GM19467 (cell line): ENCODE data around the gene ZNRF3.
"Not testable (repeated sequence)": the region's sequence is repeated elsewhere in the genome, so short reads cannot be mapped to it uniquely, and the experiment has no call there.

ENCODE experiments used
- ATAC-seq: cut with Tn5 transposase; IDR thresholded peaks from one replicate; pipeline ENCODE4 v1.9.1; 2021; ENCODE audit warnings: mild to moderate bottlenecking, moderate library complexity; ENCODE audit not compliant: unreplicated experiment

The ZNRF3 gene

DNA sequence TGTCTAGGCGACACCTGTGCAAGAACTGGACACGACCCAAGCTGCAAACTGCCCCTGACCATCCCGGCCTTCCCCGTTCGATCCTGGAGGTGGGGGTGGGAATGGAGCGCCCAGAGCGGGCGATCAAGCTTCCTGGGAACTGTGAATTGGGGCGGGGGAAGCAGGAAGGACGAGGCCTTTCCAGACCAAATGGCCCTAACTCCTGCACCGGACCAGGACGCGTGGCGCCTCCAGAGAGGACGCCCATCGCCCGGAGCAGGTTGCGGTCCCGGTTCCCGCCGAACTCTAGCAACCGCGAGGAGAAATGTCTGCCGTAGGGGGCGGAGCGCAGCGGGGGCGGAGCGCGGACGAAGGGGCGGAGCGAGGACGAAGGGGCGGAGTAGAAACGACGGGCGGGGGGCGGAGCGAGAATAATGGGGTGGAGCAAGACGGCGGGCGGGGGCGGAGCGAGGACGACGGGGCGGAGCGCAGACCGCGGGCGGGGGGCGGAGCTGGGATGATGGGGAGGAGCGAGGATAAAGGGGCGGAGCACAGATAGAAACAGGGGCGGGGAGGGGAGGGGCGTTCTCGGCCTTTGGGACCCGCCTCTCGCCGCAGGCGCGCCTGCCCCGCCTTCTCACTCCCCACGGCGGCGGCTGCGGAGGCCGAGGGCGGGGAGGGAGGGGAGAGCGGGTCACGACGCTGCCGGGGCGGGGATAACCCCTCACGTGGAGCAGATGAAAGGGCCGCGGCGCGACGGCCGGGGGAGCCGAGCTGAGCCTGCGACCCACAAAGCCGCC, at the start of gene ZNRF3:
ZNRF3 (plus strand) TSS at position 695 of the 779 bp plus-strand sequence. CDS start 195 bp downstream, outside the sequence.
- peak; percentile 64 for ATAC-seq

DNA sequence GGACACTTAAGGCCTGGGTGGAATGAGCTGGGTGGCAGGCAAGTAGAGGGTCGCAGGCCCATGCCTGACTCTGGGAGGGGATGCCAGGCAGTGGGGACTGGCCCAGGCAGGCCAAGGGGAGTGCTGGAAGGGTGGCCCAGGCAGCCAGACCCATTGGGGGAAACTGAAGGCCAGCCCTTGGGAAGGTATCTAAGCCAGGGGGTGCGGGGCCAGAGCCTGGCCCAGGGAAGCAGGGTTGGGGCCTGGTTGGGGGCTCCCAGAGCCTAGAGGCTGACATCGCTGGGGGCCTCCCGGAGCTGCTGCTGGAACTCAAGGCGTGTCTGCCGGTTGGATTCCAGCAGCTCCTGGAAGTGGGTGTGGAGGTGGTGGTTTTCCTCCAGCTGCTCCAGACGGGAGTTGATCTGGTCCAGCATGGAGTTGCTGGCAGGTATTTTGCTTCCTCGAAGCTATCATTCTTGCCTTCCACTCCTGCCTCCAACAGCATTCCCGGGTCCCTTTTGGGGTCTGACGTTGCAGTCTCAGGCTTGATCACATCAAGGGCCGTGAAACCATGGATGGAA, 47.7 kb upstream of the ZNRF3 start:
- no peak for ATAC-seq

DNA sequence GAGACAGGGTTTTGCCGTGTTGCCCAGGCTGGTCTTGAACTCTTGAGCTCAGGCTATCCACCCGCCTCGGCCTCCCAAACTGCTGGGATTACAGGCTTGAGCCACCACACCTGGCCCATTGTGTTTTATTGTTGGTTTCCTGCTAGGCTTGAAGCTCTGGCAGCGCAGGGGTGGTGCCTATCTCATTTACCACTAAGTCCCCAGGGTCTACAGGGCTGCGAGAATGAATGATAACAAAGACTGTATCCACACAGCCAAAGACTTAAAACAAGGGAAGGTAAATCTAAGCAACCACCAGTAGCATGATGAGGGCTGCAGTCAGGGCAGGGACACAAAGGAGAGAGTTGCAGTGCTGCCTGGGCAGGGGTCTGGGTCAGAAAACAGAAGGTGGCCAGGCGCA, 45.7 kb upstream of the ZNRF3 start:
- no peak for ATAC-seq

DNA sequence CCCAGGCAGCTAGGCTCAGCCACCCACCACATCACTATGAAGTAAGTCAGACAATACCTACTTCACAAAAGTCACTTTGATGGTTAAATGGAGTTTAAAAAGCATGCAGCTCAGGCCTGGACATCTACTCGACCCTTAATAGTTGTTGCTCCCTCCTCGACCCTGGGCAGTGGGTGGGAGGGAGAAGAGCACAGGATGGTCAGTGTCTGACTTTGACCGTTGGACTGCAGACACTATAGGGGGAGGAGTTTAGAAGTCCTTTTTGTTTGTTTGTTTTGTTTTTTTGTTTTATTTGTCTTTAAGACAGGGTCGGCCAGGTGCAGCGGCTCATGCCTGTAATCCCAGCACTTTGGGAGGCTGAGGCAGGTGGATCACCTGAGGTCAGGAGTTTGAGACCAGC, 44.4 kb upstream of the ZNRF3 start:
- ATAC-seq: no peak

DNA sequence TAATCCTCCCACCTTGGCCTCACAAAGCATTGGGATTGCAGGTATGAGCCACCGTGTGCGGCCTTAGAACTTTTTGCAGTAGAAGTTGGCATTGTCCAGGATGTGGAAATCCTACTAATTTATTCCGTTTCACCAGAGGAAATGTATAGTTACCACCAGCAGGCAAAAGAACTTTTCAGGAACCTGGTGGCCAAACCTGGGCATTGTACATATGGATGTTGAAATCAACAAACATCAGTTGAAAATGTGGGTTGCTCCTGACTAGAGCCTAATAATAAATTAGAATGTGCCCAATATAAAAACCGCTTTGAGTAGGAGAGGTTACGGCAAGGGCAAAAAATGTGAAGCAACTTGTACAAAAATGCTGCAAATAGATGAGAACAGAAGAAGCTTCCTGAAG, 42.3 kb upstream of the ZNRF3 start:
- no peak for ATAC-seq

DNA sequence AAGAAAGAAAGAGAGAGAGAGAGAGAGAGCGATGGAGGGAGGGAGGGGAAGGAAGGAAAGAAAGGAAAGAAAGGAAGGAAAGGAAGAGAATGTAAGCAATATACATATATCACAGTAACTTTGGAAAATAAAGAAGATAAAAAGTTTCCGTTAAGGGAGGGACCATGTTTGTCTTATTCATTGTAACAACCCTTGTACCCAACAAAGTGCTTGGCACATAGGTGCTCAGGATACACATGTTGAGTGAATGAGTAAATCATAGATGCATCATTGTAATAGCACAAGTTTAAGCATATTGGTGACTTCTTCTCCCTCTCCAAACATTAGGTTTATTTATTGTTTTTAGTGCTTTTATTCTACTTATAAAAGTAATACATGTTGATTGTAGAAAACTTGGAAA, 39.7 kb upstream of the ZNRF3 start:
- ATAC-seq: no peak

DNA sequence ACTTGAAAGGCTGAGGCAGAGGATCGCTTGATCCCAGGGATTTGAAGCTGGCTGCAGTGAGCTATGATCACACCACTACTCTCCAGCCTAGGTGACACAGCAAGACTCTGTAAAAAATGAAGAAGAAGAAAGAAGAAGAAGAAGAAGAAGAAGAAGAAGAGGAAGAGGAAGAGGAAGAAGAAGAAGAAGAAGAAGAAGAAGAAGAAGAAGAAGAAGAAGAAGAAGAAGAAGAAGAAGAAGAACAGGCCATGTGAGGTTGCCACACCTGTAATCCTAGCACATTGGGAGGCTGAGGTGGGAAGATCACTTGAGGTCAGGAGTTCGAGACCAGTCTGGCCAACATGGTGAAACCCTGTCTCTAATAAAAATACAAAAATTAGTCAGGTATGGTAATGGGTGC, 39.1 kb upstream of the ZNRF3 start:
- not testable (repeated sequence) for ATAC-seq

DNA sequence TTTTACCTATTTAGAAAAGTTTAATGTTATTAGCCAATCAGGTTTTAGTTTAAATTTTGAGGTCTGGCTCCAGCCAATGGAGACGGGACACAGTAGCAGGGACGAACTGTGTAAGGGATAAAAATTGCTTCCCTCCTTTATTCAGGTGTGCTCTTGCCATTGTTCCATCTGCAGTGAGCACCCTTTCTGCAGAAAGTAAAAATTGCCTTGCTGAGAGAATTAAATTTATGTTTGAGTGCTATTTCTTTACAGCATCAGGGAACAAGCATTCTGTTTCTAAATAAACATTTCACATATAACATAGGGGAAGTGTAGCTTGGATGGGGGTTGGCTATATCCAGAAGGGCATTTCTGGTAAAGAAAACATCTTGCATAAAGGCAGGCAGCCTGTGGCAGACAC, 36.4 kb upstream of the ZNRF3 start:
- ATAC-seq: no peak

DNA sequence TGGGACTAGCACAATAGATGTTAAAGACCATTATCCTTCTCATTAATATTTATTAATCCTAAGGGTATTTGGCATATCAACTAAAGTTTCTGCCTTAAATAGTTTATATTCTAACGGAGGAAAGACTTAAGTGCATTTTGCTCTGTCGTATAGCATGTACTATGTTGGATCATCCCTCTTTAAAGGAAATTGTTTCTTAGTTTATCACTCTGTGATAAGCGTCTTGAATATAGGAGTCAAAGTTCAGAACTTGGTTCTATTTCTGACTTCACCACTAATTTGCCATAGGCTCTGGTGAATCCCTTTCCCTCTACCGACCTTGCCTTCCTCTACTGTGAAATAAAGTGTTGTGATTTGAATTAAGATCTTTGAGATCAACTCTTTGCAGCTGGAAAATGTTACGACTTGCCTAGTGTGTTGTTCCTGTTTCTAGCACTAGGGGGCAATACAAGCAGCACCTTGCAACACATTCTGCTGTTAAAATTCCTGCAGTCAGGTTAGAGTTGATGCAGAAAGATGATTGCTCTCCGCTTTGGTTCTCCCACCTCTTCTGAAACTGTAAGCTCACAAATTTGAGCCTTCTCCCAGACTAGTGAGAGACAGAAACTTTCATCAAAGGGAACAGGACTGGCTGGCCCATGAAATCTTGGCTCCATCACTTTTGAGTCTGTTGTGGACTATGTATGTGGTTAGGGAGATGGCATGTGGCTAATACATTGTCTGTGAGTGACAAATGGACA, 27.8 kb upstream of the ZNRF3 start:
- no peak for ATAC-seq

DNA sequence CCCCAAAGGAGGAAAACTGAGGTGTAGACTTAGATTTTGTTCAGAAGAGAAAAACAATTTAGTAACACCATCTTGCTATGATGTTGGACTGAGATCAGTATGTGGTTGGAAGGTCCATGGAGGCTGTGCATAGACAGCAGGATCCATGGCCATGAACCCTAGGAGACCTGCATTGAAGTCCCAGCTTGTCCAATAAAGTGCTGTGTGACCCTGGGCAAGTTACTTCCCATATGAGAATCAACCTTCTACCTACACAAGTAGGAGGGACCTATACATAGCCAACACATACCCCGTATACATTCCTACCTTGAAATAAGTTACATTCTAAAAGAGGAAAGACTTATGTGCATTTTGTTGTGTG, 27.3 kb upstream of the ZNRF3 start:
- ATAC-seq: no peak

DNA sequence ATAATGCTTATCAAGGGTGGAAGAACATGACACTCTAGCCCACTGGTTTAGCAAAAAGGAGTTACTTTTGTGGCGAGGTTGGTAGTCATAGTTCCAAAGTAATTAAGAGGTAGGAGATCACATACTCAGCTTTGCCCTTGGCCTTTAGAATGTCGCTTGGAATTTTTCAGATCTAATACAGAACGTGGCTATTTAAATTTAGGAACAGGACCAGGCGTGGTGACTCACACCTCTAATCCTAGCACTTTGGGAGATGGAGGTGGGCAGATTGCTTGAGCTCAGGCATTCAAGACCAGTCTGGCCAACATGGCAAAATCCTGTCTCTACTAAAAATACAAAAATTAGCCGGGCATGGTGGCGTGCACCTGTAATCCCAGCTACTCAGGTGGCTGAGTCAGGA, 26.1 kb upstream of the ZNRF3 start:
- no peak for ATAC-seq

DNA sequence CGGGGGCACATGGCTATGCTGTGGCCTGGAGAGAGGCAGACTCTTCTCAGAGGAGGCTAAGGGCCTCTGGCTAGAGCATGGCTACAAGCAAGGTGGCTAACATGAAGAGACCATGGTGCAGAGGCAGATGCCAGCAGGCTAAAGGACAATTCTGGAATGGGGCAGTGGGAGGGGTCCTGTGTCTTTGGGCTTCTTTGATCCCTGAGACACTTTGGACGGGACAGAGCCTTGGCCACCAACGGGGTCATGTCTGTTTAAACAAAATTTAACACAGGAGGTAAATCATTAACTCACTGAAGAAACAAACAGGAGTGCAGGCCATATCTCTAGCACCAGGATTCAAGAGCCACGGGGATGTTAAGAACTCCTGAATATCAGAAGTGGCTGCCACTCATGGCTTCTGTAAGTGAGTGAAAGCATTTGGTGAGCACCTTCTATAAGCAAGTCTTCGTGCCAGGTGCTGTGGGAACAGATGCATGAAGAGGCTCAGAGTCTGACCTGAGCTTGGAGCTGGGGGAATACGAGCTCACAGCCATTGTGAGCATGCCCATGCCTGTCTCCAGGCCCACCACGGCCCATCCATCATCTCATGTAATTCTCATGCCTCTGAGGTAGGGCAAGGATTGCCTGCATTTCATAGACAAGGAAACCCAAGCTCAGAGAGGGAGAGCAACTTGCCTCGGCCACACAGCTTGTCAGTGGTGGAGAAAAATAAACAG, 18.3 kb upstream of the ZNRF3 start:
- no peak for ATAC-seq

DNA sequence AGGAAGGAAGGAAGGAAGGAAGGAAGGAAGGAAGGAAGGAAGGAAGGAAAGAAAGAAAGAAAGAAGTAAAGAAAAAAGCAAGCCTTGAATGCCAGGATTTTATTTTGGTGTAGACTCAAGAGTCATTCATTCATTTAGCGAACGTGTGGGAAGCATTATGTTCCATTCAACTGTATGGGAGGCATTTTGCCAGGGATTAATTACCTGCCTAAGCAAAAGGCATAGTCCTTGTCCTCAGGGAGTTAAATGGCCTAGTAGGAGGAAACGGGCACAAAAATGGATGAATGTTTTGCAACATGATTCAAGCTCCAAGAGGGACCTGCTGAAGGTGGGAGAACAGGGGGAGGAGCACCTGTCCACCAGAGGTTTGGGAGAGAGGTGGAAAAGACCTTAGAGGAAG, 16.2 kb upstream of the ZNRF3 start:
- ATAC-seq: no peak

DNA sequence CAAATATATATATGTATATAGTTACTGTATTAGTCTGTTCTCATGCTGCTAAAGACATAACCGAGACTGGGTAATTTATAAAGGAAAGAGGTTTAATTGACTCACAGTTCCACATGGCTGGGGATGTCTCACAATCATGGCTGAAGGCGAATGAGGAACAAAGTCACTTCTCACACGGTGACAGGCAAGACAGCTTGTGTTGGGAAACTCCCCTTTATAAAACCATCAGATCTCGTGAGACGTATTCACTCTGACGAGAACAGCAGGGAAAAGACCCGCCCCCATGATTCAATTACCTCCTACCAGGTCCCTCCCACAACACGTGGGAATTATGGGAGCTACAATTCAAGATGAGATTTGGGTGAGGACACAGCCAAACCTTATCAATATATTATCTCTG, 15.0 kb upstream of the ZNRF3 start:
- ATAC-seq: not testable (repeated sequence)

DNA sequence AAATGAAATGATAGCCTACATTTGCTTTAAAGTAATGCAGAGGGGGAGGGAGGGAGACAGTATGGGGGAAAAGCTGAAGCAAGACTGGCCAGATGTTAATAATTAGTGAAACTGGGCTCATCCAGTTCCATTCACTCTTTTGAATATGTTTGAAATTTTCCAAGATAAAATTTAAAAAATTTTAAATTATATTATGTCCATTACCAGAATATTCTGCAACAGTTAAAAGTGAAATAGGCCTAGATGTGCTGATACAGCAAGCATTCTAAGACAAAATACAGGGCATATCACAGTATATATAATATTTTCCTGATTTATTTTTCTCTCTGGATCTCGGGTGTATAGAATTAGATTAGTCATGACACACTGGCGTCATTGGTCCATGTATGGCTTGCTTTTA, 13.6 kb upstream of the ZNRF3 start:
- ATAC-seq: no peak

DNA sequence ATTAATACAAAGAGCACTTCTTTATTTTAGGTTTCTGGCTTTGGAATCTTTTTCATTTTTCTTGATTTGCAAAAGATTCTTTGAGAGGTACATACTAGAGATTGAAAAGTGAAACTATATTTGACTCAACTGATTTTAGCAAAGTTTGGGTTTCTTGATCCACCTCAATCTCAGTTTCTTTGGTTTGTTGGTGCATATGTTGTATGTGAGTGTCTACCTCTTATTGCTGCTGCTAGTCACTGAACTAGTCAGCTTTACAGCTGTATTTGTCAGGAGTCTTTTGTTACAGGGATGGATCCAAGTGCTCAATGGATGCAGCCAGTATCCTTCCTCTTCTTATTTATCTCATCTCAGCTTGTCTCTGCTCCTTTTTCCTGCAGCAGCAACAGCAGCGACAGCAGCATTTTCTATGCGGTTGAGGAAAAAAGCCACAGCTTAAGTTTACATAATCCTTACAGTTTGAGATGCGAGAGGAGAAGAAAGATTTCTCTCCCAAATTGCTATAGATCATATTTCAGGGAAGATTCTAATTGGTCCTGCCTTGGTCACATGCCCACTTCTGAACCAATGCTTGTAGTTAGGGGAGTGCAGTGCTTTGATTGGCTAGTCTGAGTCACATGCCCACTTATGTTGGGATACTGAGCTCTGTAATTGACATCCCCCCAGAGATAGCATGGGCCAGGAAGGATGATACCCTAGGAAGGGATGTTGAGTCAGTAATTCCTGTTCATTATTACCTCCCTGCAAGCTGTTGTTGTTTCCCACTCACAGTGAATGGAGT, 10.0 kb upstream of the ZNRF3 start:
- no peak for ATAC-seq

DNA sequence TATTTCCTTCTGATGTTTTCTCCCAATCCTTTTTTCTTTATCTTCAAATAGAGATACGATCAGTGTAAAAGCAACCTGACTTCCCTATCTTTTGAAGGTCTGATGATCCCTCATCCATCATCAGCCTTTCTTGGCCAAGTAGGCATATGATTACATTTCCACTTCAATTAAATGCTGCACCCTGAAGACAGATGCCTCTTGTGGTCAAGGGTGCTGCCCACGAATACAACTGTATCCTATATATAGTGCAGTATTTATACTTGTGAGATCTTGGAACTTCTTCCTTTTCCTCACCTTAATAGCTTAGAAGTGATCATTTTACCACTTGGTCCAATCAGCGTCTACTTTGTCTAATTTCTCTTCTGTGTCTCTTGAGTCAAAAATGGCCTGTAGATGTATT, 9.3 kb upstream of the ZNRF3 start:
- no peak for ATAC-seq

DNA sequence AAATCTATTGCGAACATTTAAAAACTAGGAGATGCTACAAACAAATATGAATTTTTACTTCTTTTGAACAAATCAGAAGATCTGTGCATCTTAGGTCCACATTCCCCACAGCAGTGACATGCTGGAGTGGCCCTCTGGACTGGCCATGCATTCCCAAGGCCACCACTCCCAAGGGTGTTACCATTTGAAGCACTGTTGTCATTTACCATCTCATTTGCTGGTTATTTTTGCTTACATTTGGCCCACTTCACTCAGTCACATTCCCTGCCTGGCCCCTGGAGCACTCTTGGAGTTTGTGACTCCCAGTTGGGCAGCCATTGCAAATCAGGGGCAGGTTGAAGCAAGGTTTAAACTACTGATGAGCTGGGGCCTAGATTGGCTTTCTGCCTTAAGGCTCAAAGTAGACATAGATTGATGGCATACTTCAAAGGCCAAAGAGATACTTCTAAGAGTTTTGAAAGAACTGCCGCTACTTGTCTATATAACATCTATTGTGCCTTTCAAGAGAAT, 8.5 kb upstream of the ZNRF3 start:
- no peak for ATAC-seq

DNA sequence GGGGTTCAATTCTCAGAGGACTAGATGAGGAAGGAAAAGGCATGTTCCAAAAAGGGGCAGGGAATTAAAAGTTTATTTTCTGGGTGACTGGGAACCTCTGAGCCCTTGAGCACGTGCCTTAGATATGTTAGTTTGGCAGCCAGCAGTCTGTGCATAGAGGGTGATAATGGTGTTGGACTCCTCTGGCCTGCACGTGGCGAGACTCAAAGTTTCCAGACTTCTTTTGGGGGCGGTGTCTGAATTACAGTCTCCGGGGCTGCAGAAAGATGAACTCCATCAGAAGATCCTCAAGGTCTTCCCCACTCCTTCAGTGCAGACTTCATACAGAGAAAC, 861 bp upstream of the ZNRF3 start:
- ATAC-seq: no peak

DNA sequence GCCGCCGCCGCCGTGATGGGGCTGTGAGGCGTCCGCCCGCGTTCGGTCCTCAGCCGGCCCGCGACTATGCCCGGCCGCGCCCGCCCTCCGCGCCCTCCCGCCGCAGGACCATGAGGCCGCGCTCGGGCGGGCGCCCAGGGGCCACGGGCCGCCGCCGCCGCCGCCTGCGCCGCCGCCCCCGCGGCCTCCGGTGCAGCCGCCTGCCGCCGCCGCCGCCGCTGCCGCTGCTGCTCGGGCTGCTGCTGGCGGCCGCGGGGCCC, 215 bp downstream of the ZNRF3 start:
- ATAC-seq: no peak
